DMS114 treated with DMSO at 0.1 percent for 48 hours (cell line): ENCODE results near the gene UNC93A.
"Not testable (repeated sequence)": the region's sequence is repeated elsewhere in the genome, so short reads cannot be mapped to it uniquely, and the experiment has no call there.

Experiments used
- DNase-seq: peaks from one replicate; lab custom pipeline; 2025; ENCODE audit not compliant: unreplicated experiment; lab: John Stamatoyannopoulos, UW

Gene UNC93A

GRCh38 chr6:167309355-167310192 lies 18.5 kb downstream of the UNC93A start:
- DNase-seq, result not testable (repeated sequence)

GRCh38 chr6:167311286-167311685 lies 20.2 kb downstream of the UNC93A start:
- no peak for DNase-seq

GRCh38 chr6:167311691-167312090 lies 20.6 kb downstream of the UNC93A start:
- not testable (repeated sequence) for DNase-seq

- no peak for DNase-seq
These were observed 23.2 kb downstream of the UNC93A start for GRCh38 chr6:167314180-167314821.

GRCh38 chr6:167317172-167317571 lies 26.1 kb downstream of the UNC93A start:
- DNase-seq, result no peak

GRCh38 chr6:167318354-167318753 lies 27.2 kb downstream of the UNC93A start:
- not testable (repeated sequence) for DNase-seq

- not testable (repeated sequence) for DNase-seq
These were observed 27.7 kb downstream of the UNC93A start for GRCh38 chr6:167318856-167319255.

- not testable (repeated sequence) for DNase-seq
These were observed 29.0 kb downstream of the UNC93A start for GRCh38 chr6:167319856-167320753.

GRCh38 chr6:167320754-167321056 lies 29.6 kb downstream of the UNC93A start:
- DNase-seq, result not testable (repeated sequence)

GRCh38 chr6:167321185-167321584 lies 30.1 kb downstream of the UNC93A start:
- not testable (repeated sequence) for DNase-seq

- DNase-seq, result no peak
These were observed 32.0 kb downstream of the UNC93A start for GRCh38 chr6:167323111-167323510.

GRCh38 chr6:167324111-167324510 lies 33.0 kb downstream of the UNC93A start:
- no peak for DNase-seq

GRCh38 chr6:167325766-167326165 lies 34.7 kb downstream of the UNC93A start:
- no peak for DNase-seq

GRCh38 chr6:167327391-167327790 lies 36.3 kb downstream of the UNC93A start:
- no peak for DNase-seq

- DNase-seq, result no peak
These were observed 37.0 kb downstream of the UNC93A start for GRCh38 chr6:167328086-167328485.

GRCh38 chr6:167329014-167329413 lies 37.9 kb downstream of the UNC93A start:
- DNase-seq, result no peak

- no peak for DNase-seq
These were observed 39.6 kb downstream of the UNC93A start for GRCh38 chr6:167330750-167331149.

- DNase-seq, result no peak
These were observed 40.5 kb downstream of the UNC93A start for GRCh38 chr6:167331565-167331964.

GRCh38 chr6:167336844-167337630 lies 45.9 kb downstream of the UNC93A start:
- DNase-seq, result no peak

- no peak for DNase-seq
These were observed 46.7 kb downstream of the UNC93A start for GRCh38 chr6:167337675-167338449.
